ENCODE results near the gene SPTBN2.

SPTBN2 gene

DNA sequence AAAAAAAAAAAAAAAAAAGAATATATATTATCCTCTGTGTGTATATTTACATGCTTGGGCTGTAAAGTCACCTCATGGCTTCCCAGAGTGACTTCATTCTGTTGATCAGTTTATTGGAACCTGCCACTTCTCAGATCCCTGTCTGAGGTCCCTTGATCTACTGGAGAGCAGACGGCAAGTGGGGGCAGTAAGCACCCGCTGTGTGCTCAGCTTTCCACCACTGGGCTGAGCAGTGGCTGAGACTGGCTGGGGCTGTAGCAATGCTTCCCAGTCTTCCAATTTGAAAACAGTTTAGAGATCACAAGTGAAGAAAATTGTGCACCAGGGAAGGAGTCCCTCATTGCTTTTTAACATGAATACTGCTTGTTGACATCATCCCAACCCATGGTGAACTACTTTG lies 44.4 kb downstream of the SPTBN2 start:
- no peak overlapping the region for H2BK12ac ChIP-seq (ENCODE audit: low read length in 2 of 2)
- H4K8ac ChIP-seq (ENCODE audit: low read length), result no peak overlapping the region
- no peaks in the 10 kb centered on the region for H3K9me3 ChIP-seq (ENCODE audit: control insufficient read depth, low read length)
- no peak overlapping the region for H2AK5ac ChIP-seq (ENCODE audit: low read length, severe bottlenecking)
- no peak overlapping the region for H2AFZ ChIP-seq (ENCODE audit: low read depth, low read length)
- no peak overlapping the region for H3K4ac ChIP-seq (ENCODE audit: low read depth in 1 of 2, low read length in 2 of 2)
- H3K79me1 ChIP-seq (replicated peaks; ENCODE audit: low read length, poor library complexity, severe bottlenecking), result peaks cover 4% of the 10 kb centered on the region
- no peaks in the 10 kb centered on the region for H3K4me1 ChIP-seq (ENCODE audit: control insufficient read depth, insufficient read depth, low read depth, low read length)
- no peak for DNase-seq
- no peak overlapping the region for H3K4me3 ChIP-seq (ENCODE audit: insufficient read depth in 1 of 2, low read depth in 1 of 2, low read length in 2 of 2)
- H2BK5ac ChIP-seq (ENCODE audit: low read depth, low read length, poor library complexity, severe bottlenecking), result no peak overlapping the region
- H3K14ac ChIP-seq (ENCODE audit: low read length in 2 of 2), result no peak overlapping the region
- no peak overlapping the region for H2BK120ac ChIP-seq (ENCODE audit: low read depth, low read length)
- peaks cover 3 to 59% of the 10 kb centered on the region in 2 experiments for H3K36me3 ChIP-seq (ENCODE audit: control insufficient read depth in 1 of 2, insufficient read depth in 2 of 2, low read depth in 1 of 2, low read length in 2 of 2)
- no peak overlapping the region for H3K9ac ChIP-seq (ENCODE audit: low read length)
- 75% methylated on average over 2 of the region's 2 CpGs for WGBS
- H4K91ac ChIP-seq (ENCODE audit: low read length), result no peak overlapping the region
- peaks cover 0 to 10% of the 10 kb centered on the region in 2 experiments for H3K27me3 ChIP-seq (ENCODE audit: control insufficient read depth in 1 of 2, insufficient read depth in 1 of 2, low read length in 2 of 2)
- no peak overlapping the region for H3K18ac ChIP-seq (ENCODE audit: low read depth in 1 of 2, low read length in 2 of 2)
- no peak overlapping the region for H2BK15ac ChIP-seq (ENCODE audit: low read depth, poor library complexity, severe bottlenecking)
- H3K23ac ChIP-seq (ENCODE audit: low read length in 2 of 2), result no peak overlapping the region
- no peak overlapping the region for H3K27ac ChIP-seq (ENCODE audit: low read length, poor library complexity, severe bottlenecking)
- H3K4me2 ChIP-seq (ENCODE audit: low read length, poor library complexity, severe bottlenecking), result no peak overlapping the region

DNA sequence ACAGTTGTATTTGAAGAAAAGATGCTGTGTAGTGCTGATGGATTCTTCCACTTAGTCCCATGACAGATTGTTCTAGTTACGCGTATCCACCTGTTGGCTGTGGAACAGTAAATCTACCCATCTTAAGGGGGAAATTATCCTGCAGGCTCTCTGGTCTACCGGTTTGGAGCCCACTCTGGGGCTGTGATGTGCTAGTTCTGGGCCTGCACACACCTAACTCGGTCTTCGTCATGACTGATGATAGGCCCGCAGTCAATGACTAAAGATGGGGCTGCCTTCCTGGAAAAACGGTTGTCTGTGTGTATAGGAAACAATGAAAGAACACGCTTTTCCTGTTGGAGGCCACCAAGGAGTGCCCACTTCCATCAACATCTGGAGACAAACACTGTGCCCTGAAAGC lies 45.1 kb downstream of the SPTBN2 start:
- H2BK5ac ChIP-seq (ENCODE audit: low read depth, low read length, poor library complexity, severe bottlenecking), result no peak overlapping the region
- no peaks in the 10 kb centered on the region for H3K9me3 ChIP-seq (ENCODE audit: control insufficient read depth, low read length)
- H4K91ac ChIP-seq (ENCODE audit: low read length), result no peak overlapping the region
- H3K14ac ChIP-seq (ENCODE audit: low read length in 2 of 2), result no peak overlapping the region
- peaks cover 3% of the 10 kb centered on the region for H3K79me1 ChIP-seq (replicated peaks; ENCODE audit: low read length, poor library complexity, severe bottlenecking)
- no peak overlapping the region for H3K4ac ChIP-seq (ENCODE audit: low read depth in 1 of 2, low read length in 2 of 2)
- no peak overlapping the region for H2BK12ac ChIP-seq (ENCODE audit: low read length in 2 of 2)
- no peaks in the 10 kb centered on the region for H3K4me1 ChIP-seq (ENCODE audit: control insufficient read depth, insufficient read depth, low read depth, low read length)
- H4K8ac ChIP-seq (ENCODE audit: low read length), result no peak overlapping the region
- no peak overlapping the region for H2BK15ac ChIP-seq (ENCODE audit: low read depth, poor library complexity, severe bottlenecking)
- peaks cover 3 to 52% of the 10 kb centered on the region in 2 experiments for H3K36me3 ChIP-seq (ENCODE audit: control insufficient read depth in 1 of 2, insufficient read depth in 2 of 2, low read depth in 1 of 2, low read length in 2 of 2)
- H3K27ac ChIP-seq (ENCODE audit: low read length, poor library complexity, severe bottlenecking), result no peak overlapping the region
- WGBS, result 98% methylated on average over 8 of the region's 8 CpGs
- H3K9ac ChIP-seq (ENCODE audit: low read length), result no peak overlapping the region
- no peak overlapping the region for H3K18ac ChIP-seq (ENCODE audit: low read depth in 1 of 2, low read length in 2 of 2)
- H3K23ac ChIP-seq (ENCODE audit: low read length in 2 of 2), result no peak overlapping the region
- DNase-seq, result no peak
- no peak overlapping the region for H2AFZ ChIP-seq (ENCODE audit: low read depth, low read length)
- no peak overlapping the region for H2AK5ac ChIP-seq (ENCODE audit: low read length, severe bottlenecking)
- peaks cover 0 to 10% of the 10 kb centered on the region in 2 experiments for H3K27me3 ChIP-seq (ENCODE audit: control insufficient read depth in 1 of 2, insufficient read depth in 1 of 2, low read length in 2 of 2)
- no peak overlapping the region for H2BK120ac ChIP-seq (ENCODE audit: low read depth, low read length)
- H3K4me3 ChIP-seq (ENCODE audit: insufficient read depth in 1 of 2, low read depth in 1 of 2, low read length in 2 of 2), result no peak overlapping the region
- no peak overlapping the region for H3K4me2 ChIP-seq (ENCODE audit: low read length, poor library complexity, severe bottlenecking)

DNA sequence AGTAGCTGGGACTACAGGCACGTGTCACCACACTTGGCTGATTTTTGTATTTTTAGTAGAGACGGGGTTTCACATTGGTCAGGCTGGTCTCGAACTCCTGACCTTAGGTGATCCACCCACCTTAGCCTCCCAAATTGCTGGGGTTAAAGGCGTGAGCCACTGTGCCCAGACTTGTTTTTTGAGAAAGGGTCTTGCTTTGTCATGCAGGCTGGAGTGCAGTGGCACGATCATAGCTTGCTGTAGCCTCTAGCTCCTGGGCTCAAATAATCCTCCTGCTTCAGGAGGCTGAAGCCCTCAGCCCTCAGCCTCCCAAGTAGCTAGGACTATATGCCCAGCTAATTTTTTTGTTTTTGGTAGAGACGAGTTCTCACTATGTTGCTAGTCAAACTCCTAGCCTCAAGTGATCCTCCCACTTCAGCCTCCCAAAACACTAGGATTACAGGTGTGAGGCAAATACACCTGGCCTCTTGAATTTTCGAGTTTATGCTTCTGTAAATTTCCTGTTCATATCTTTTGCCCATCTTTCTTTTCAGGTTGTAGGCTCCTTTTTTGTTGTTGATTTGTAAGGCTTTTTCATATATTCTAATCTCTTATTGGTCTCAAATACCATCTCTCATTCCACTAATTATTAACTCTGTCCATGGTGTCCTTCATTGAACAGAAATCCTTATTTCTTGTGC lies 47.9 kb downstream of the SPTBN2 start:
- no peaks in the 10 kb centered on the region for H3K27me3 ChIP-seq (ENCODE audit: control insufficient read depth in 1 of 2, insufficient read depth in 1 of 2, low read length in 2 of 2)
- no peak overlapping the region for H4K91ac ChIP-seq (ENCODE audit: low read length)
- H3K4me3 ChIP-seq (ENCODE audit: insufficient read depth in 1 of 2, low read depth in 1 of 2, low read length in 2 of 2), result no peak overlapping the region
- H2BK5ac ChIP-seq (ENCODE audit: low read depth, low read length, poor library complexity, severe bottlenecking), result no peak overlapping the region
- no peaks in the 10 kb centered on the region for H3K9me3 ChIP-seq (ENCODE audit: control insufficient read depth, low read length)
- H3K9ac ChIP-seq (ENCODE audit: low read length), result no peak overlapping the region
- no peak overlapping the region for H2BK15ac ChIP-seq (ENCODE audit: low read depth, poor library complexity, severe bottlenecking)
- no peak overlapping the region for H3K18ac ChIP-seq (ENCODE audit: low read depth in 1 of 2, low read length in 2 of 2)
- no peak overlapping the region for H4K8ac ChIP-seq (ENCODE audit: low read length)
- H3K4me1 ChIP-seq (ENCODE audit: control insufficient read depth, insufficient read depth, low read depth, low read length), result peaks cover 5% of the 10 kb centered on the region
- 93% methylated on average over 6 of the region's 7 CpGs for WGBS
- H3K4me2 ChIP-seq (ENCODE audit: low read length, poor library complexity, severe bottlenecking), result no peak overlapping the region
- H3K79me1 ChIP-seq (replicated peaks; ENCODE audit: low read length, poor library complexity, severe bottlenecking), result peaks cover 2% of the 10 kb centered on the region
- H3K4ac ChIP-seq (ENCODE audit: low read depth in 1 of 2, low read length in 2 of 2), result no peak overlapping the region
- no peak overlapping the region for H2BK12ac ChIP-seq (ENCODE audit: low read length in 2 of 2)
- H2AK5ac ChIP-seq (ENCODE audit: low read length, severe bottlenecking), result no peak overlapping the region
- no peak overlapping the region for H3K14ac ChIP-seq (ENCODE audit: low read length in 2 of 2)
- no peak overlapping the region for H3K23ac ChIP-seq (ENCODE audit: low read length in 2 of 2)
- H2AFZ ChIP-seq (ENCODE audit: low read depth, low read length), result no peak overlapping the region
- no peak for DNase-seq
- no peak overlapping the region for H3K27ac ChIP-seq (ENCODE audit: low read length, poor library complexity, severe bottlenecking)
- peaks cover 8 to 28% of the 10 kb centered on the region in 2 experiments for H3K36me3 ChIP-seq (ENCODE audit: control insufficient read depth in 1 of 2, insufficient read depth in 2 of 2, low read depth in 1 of 2, low read length in 2 of 2)
- no peak overlapping the region for H2BK120ac ChIP-seq (ENCODE audit: low read depth, low read length)

DNA sequence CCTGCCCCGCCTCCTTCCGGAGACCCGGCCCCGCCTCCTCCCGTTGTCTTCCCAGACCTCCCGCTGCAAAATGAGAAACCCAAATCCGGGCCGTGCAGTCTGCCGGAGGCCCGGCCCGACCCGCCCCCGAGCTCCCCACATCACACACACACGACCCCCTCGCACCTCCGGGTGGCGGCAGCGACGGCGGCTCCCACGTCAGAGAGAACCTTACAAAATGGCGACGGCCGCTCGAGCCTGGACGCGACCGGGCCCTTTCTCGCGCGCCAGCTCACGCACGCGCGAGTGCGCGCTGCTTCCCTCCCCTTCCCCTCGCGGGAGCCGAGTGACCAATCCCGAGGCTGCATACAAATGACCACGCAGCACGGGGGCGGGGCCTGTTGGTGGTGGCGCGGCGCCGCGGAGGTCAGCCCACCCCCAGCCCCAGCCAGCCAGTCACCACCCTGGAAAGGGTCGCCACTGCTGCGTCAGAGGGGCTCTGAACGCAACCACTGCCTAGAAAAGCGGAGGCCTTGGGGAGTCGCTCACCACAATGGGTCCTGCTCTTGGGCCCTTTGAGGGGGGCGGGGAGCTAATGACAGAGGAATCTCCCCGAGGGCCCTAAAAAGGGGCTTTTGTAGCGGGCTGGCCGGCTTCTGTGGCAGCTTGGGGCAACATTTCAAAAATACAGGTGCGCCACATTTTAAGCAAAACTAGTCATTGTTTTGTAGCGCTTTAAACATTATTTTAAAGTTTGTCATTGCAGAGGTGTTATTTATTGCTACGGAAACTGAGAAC lies 51.2 kb downstream of the SPTBN2 start, which contains the start of gene RBM4B:
Gene RBM4B (minus strand): TSS at position 289 of the 777 bp plus-strand sequence. CDS start 808 bp downstream, outside the sequence.
- Histone ChIP-seq H3K79me1 (replicated peaks; ENCODE audit: low read length, poor library complexity, severe bottlenecking) (peaks cover 2% of the 10 kb centered on the region), H3K4me1 (ENCODE audit: control insufficient read depth, insufficient read depth, low read depth, low read length) (peaks cover 7% of the 10 kb centered on the region), H2BK5ac (ENCODE audit: low read depth, low read length, poor library complexity, severe bottlenecking) (peak within 1 kb of the TSS; percentile 92), H2AFZ (ENCODE audit: low read depth, low read length) (no peak within 1 kb of the TSS), H3K18ac (ENCODE audit: low read depth in 1 of 2, low read length in 2 of 2) (peak within 1 kb of the TSS; percentile 87 to 91), H3K14ac (ENCODE audit: low read length in 2 of 2) (peak within 1 kb of the TSS in 1 of 2 experiments; percentile 89), H2BK15ac (ENCODE audit: low read depth, poor library complexity, severe bottlenecking) (peak within 1 kb of the TSS; percentile 93), H4K91ac (ENCODE audit: low read length) (peak within 1 kb of the TSS; percentile 91), H3K27ac (ENCODE audit: low read length, poor library complexity, severe bottlenecking) (peak within 1 kb of the TSS; percentile 92), H3K23ac (ENCODE audit: low read length in 2 of 2) (peak within 1 kb of the TSS in 1 of 2 experiments; percentile 88), H3K9me3 (ENCODE audit: control insufficient read depth, low read length) (no peaks in the 10 kb centered on the region), H3K4ac (ENCODE audit: low read depth in 1 of 2, low read length in 2 of 2) (peak within 1 kb of the TSS; percentile 60 to 96), H3K27me3 (ENCODE audit: control insufficient read depth in 1 of 2, insufficient read depth in 1 of 2, low read length in 2 of 2) (no peaks in the 10 kb centered on the region), H4K8ac (ENCODE audit: low read length) (peak within 1 kb of the TSS; percentile 98), H2BK120ac (ENCODE audit: low read depth, low read length) (peak within 1 kb of the TSS; percentile 97), H3K36me3 (ENCODE audit: control insufficient read depth in 1 of 2, insufficient read depth in 2 of 2, low read depth in 1 of 2, low read length in 2 of 2) (peaks cover 5 to 19% of the 10 kb centered on the region in 2 experiments), H3K9ac (ENCODE audit: low read length) (peak within 1 kb of the TSS; percentile 99), H2BK12ac (ENCODE audit: low read length in 2 of 2) (peak within 1 kb of the TSS in 1 of 2 experiments; percentile 37), H2AK5ac (ENCODE audit: low read length, severe bottlenecking) (no peak within 1 kb of the TSS), H3K4me2 (ENCODE audit: low read length, poor library complexity, severe bottlenecking) (peak within 1 kb of the TSS; percentile 72), H3K4me3 (ENCODE audit: insufficient read depth in 1 of 2, low read depth in 1 of 2, low read length in 2 of 2) (peak within 1 kb of the TSS; percentile 73 to 82)
- WGBS, result 2% methylated on average over 39 of the region's 61 CpGs
- peak; percentile 98 for DNase-seq
